Stimulated activated naive CD8-positive, alpha-beta T cell treated with anti-CD3 and anti-CD28 coated beads, Interleukin-15, amount 100 ng/mL, for 72 hours (primary cell): ENCODE data around the gene MZB1.

Experiments
- ATAC-seq: fragments of 150-1000 bp; cut with Tn5 transposase; 2 replicates; pipeline ENCODE4 v1.10.0; 2021; ENCODE audit warnings: mild to moderate bottlenecking, moderate library complexity
- DNase-seq, 2 donors: peaks; one replicate each; pipeline ENCODE4 v3.0.0; 2021 to 2022
- H3K27ac Mint-ChIP-seq, 2 donors: one replicate each; pipeline ENCODE4 v1.8.0; 2022; ENCODE audit warnings: mild to moderate bottlenecking in 2 of 2, mixed read lengths in 2 of 2, moderate library complexity in 2 of 2
- H3K27me3 Mint-ChIP-seq: one replicate; pipeline ENCODE4 v1.8.0; 2022; ENCODE audit warnings: mixed read lengths
- H3K4me1 Mint-ChIP-seq: one replicate; pipeline ENCODE4 v1.8.0; 2022; ENCODE audit warnings: mild to moderate bottlenecking, mixed read lengths
- H3K4me3 Mint-ChIP-seq, 2 donors: one replicate each; pipeline ENCODE4 v1.8.0; 2022; ENCODE audit warnings: mild to moderate bottlenecking in 2 of 2, mixed read lengths in 2 of 2, moderate library complexity in 1 of 2
- H3K9me3 Mint-ChIP-seq, 2 donors: one replicate each; pipeline ENCODE4 v1.8.0; 2022; ENCODE audit warnings: mixed read lengths in 2 of 2

Gene MZB1

GRCh38 chr5:139401546-139401945 is 11.8 kb upstream of the MZB1 start:
- DNase-seq (no peak), ATAC-seq (no peak)
- Mint-ChIP-seq H3K9me3 (no peaks in the 10 kb centered on the region), H3K4me1 (peaks cover 57% of the 10 kb centered on the region), H3K4me3 (no peak overlapping the region), H3K27me3 (no peaks in the 10 kb centered on the region), H3K27ac (peak overlapping the region in 1 of 2 donors; percentile 35)

GRCh38 chr5:139399501-139400121 is 9.9 kb upstream of the MZB1 start:
- H3K4me1 Mint-ChIP-seq: peaks cover 70% of the 10 kb centered on the region
- peak overlapping the region; percentile 7 to 51 for H3K4me3 Mint-ChIP-seq
- DNase-seq: peak in 1 of 2 donors; percentile 49
- H3K27ac Mint-ChIP-seq: peak overlapping the region; percentile 21 to 26
- no peaks in the 10 kb centered on the region for H3K9me3 Mint-ChIP-seq
- H3K27me3 Mint-ChIP-seq: no peaks in the 10 kb centered on the region
- ATAC-seq: peak; percentile 27

GRCh38 chr5:139397921-139398320 is 8.2 kb upstream of the MZB1 start:
- ATAC-seq (no peak), DNase-seq (no peak)
- Mint-ChIP-seq H3K4me3 (no peak overlapping the region), H3K4me1 (peaks cover 59% of the 10 kb centered on the region), H3K9me3 (no peaks in the 10 kb centered on the region), H3K27ac (no peak overlapping the region), H3K27me3 (no peaks in the 10 kb centered on the region)

- Mint-ChIP-seq H3K9me3 (no peaks in the 10 kb centered on the region), H3K4me3 (no peak overlapping the region), H3K4me1 (peaks cover 57% of the 10 kb centered on the region), H3K27me3 (no peaks in the 10 kb centered on the region), H3K27ac (no peak overlapping the region)
- ATAC-seq (no peak), DNase-seq (no peak)
Measured at GRCh38 chr5:139396691-139397090, 7.0 kb upstream of the MZB1 start.

- no peaks in the 10 kb centered on the region for H3K27me3 Mint-ChIP-seq
- H3K27ac Mint-ChIP-seq: peak overlapping the region in 1 of 2 donors; percentile 33
- DNase-seq: no peak
- ATAC-seq: no peak
- peak overlapping the region in 1 of 2 donors; percentile 80 for H3K4me3 Mint-ChIP-seq
- peaks cover 63% of the 10 kb centered on the region for H3K4me1 Mint-ChIP-seq
- no peaks in the 10 kb centered on the region for H3K9me3 Mint-ChIP-seq
Measured at GRCh38 chr5:139395844-139396640, 6.3 kb upstream of the MZB1 start.

GRCh38 chr5:139394654-139395566 is 5.2 kb upstream of the MZB1 start, which contains the start of gene PROB1:
Gene PROB1, minus strand, starts transcription at chr5:139395104. Its CDS starts 23 bp downstream, at chr5:139395081.
- DNase-seq: no peak
- H3K4me3 Mint-ChIP-seq: peak within 1 kb of the TSS; percentile 94 to 100
- no peaks in the 10 kb centered on the region for H3K27me3 Mint-ChIP-seq
- no peak for ATAC-seq
- H3K9me3 Mint-ChIP-seq: no peaks in the 10 kb centered on the region
- peak within 1 kb of the TSS; percentile 88 to 98 for H3K27ac Mint-ChIP-seq
- H3K4me1 Mint-ChIP-seq: peaks cover 71% of the 10 kb centered on the region

GRCh38 chr5:139394123-139394653 is 4.5 kb upstream of the MZB1 start:
- Mint-ChIP-seq H3K27ac (peak overlapping the region; percentile 88 to 98), H3K9me3 (no peaks in the 10 kb centered on the region), H3K4me1 (peaks cover 71% of the 10 kb centered on the region), H3K4me3 (peak overlapping the region; percentile 94 to 100), H3K27me3 (no peaks in the 10 kb centered on the region)
- DNase-seq: peak; percentile 70 to 80
- ATAC-seq: peak; percentile 2

GRCh38 chr5:139393497-139394122 is 3.9 kb upstream of the MZB1 start:
- Mint-ChIP-seq H3K27me3 (no peaks in the 10 kb centered on the region), H3K4me3 (peak overlapping the region; percentile 94 to 100), H3K9me3 (no peaks in the 10 kb centered on the region), H3K4me1 (peaks cover 72% of the 10 kb centered on the region), H3K27ac (peak overlapping the region; percentile 88 to 98)
- no peak for ATAC-seq
- no peak for DNase-seq

GRCh38 chr5:139392678-139393496 is 3.2 kb upstream of the MZB1 start:
- Mint-ChIP-seq H3K4me1 (peaks cover 77% of the 10 kb centered on the region), H3K27ac (peak overlapping the region; percentile 88 to 98), H3K9me3 (no peaks in the 10 kb centered on the region), H3K4me3 (peak overlapping the region; percentile 94 to 100), H3K27me3 (no peaks in the 10 kb centered on the region)
- peak; percentile 79 for ATAC-seq
- DNase-seq: peak; percentile 94

GRCh38 chr5:139392324-139392677 is 2.6 kb upstream of the MZB1 start:
- H3K27me3 Mint-ChIP-seq: no peaks in the 10 kb centered on the region
- peak; percentile 37 for ATAC-seq

GRCh38 chr5:139391570-139392323 is 2.0 kb upstream of the MZB1 start:
- Mint-ChIP-seq H3K27me3 (no peaks in the 10 kb centered on the region), H3K9me3 (no peaks in the 10 kb centered on the region), H3K4me3 (peak overlapping the region; percentile 94 to 100), H3K4me1 (peaks cover 79% of the 10 kb centered on the region), H3K27ac (peak overlapping the region; percentile 94 to 98)
- DNase-seq (peak in 1 of 2 donors; percentile 48), ATAC-seq (peak; percentile 15)

More at GRCh38 chr5:139392324-139392677, 2.6 kb upstream of the MZB1 start:
- no peak for DNase-seq
- Mint-ChIP-seq H3K9me3 (no peaks in the 10 kb centered on the region), H3K4me3 (peak overlapping the region; percentile 94 to 100), H3K27ac (peak overlapping the region in 1 of 2 donors; percentile 88), H3K4me1 (peaks cover 79% of the 10 kb centered on the region)

GRCh38 chr5:139390639-139391569 is 1.2 kb upstream of the MZB1 start:
- DNase-seq: no peak
- no peak for ATAC-seq
- Mint-ChIP-seq H3K4me3 (peak overlapping the region; percentile 94 to 100), H3K4me1 (peaks cover 79% of the 10 kb centered on the region), H3K9me3 (no peaks in the 10 kb centered on the region), H3K27ac (peak overlapping the region; percentile 94 to 98), H3K27me3 (no peaks in the 10 kb centered on the region)
